SK-N-MC (cell line): ENCODE data around the gene VTCN1.

Experiments
- EZH2 ChIP-seq: fragments of 200-600 bp; sonication (generic); IDR thresholded peaks from one replicate; pipeline ENCODE4 v1.6.1; 2017; ENCODE audit warnings: antibody characterized with exemption
- FOXP2 ChIP-seq: optimal IDR thresholded peaks from 2 replicates; pipeline ENCODE3; 2011; ENCODE audit warnings: mild to moderate bottlenecking, moderate library complexity; ENCODE audit not compliant: insufficient read depth; ENCODE audit errors: extremely low read length, control extremely low read depth
- POLR2AphosphoS5 ChIP-seq: IDR thresholded peaks from 2 replicates; pipeline ENCODE4 v1.6.1; 2012; ENCODE audit warnings: mild to moderate bottlenecking, low read depth, low read length, borderline replicate concordance

DNA sequence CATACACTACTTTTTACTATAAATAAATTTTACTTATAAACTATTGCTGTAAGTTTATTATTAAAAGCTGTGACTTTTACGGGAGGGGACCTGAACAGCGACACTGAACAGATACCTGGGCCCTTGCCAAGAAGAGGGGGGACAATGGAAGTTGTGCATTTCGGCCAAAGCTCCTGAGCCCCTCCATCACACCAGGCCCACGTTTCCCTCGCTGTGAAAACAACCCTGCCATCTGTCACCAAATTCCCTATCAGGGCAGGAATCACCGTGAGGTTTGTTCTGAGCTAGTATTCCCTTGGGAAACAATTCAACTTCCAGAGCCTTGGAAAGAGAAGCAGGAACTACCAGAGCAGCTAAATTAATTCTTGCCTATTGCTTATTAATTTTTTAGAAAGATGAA is 37.0 kb downstream of the VTCN1 start:
- TF ChIP-seq EZH2, result no peak
- TF ChIP-seq POLR2AphosphoS5, result no peak
- TF ChIP-seq FOXP2, result no peak
